Measurements from ENCODE around the gene IFNA17. TPM values are rescaled to one million over a fixed set of nuclear protein-coding genes. Genes with fewer than 3 reads are reported as not detected.
"Not testable (repeated sequence)": the region's sequence is repeated elsewhere in the genome, so short reads cannot be mapped to it uniquely, and the experiment has no call there.

The IFNA17 gene
- total and polyA plus RNA-seq, 4 donors = not detected

- H3K27ac ChIP-seq (ENCODE audit: low read depth in 1 of 2, low read length in 2 of 2); H3K4me3 ChIP-seq (ENCODE audit: low read depth in 1 of 3, low read length in 3 of 3); H3K9me3 ChIP-seq (ENCODE audit: control insufficient read depth in 4 of 4, low read length in 3 of 4); H3K36me3 ChIP-seq (ENCODE audit: control insufficient read depth in 4 of 4, insufficient read depth in 3 of 4, low read depth in 1 of 4, low read length in 3 of 4); H3K4me1 ChIP-seq (ENCODE audit: control insufficient read depth in 4 of 4, insufficient read depth in 4 of 4, low read length in 3 of 4); H3K27me3 ChIP-seq (ENCODE audit: control insufficient read depth in 4 of 4, insufficient read depth in 4 of 4, low read length in 3 of 4); H3K9ac ChIP-seq (ENCODE audit: low read depth in 1 of 2, low read length in 2 of 2); DNase-seq (ENCODE audit: low spot score): not testable (repeated sequence)
- WGBS = 56% methylated on average over 4 of the region's 4 CpGs
Observed at GRCh38 chr9:21202105-21202504, 25.9 kb downstream of the IFNA17 start, which contains the start of gene IFNA7. IFNA7 (minus strand) TSS chr9:21202205; CDS start chr9:21202165, 40 bp downstream.

- not testable (repeated sequence) for H3K27ac ChIP-seq (ENCODE audit: low read depth in 1 of 2, low read length in 2 of 2)
Observed at GRCh38 chr9:21194867-21195776, 32.9 kb downstream of the IFNA17 start.

GRCh38 chr9:21187487-21187886, 40.5 kb downstream of the IFNA17 start, which contains the start of gene IFNA4:
IFNA4 (minus strand) TSS chr9:21187587; CDS start chr9:21187531, 56 bp downstream.
- not testable (repeated sequence) for H3K27me3 ChIP-seq (ENCODE audit: control insufficient read depth in 4 of 4, insufficient read depth in 4 of 4, low read length in 3 of 4); H3K9me3 ChIP-seq (ENCODE audit: control insufficient read depth in 4 of 4, low read length in 3 of 4); H3K4me1 ChIP-seq (ENCODE audit: control insufficient read depth in 4 of 4, insufficient read depth in 4 of 4, low read length in 3 of 4); H3K9ac ChIP-seq (ENCODE audit: low read depth in 1 of 2, low read length in 2 of 2); H3K4me3 ChIP-seq (ENCODE audit: low read depth in 1 of 3, low read length in 3 of 3); DNase-seq (ENCODE audit: low spot score); H3K27ac ChIP-seq (ENCODE audit: low read depth in 1 of 2, low read length in 2 of 2); H3K36me3 ChIP-seq (ENCODE audit: control insufficient read depth in 4 of 4, insufficient read depth in 3 of 4, low read depth in 1 of 4, low read length in 3 of 4)
- 82% methylated on average over 3 of the region's 3 CpGs for WGBS

More at GRCh38 chr9:21194867-21195776, 32.9 kb downstream of the IFNA17 start:
- 32% methylated on average over 6 of the region's 6 CpGs for WGBS
- not testable (repeated sequence) for H3K36me3 ChIP-seq (ENCODE audit: control insufficient read depth in 4 of 4, insufficient read depth in 3 of 4, low read depth in 1 of 4, low read length in 3 of 4); H3K27me3 ChIP-seq (ENCODE audit: control insufficient read depth in 4 of 4, insufficient read depth in 4 of 4, low read length in 3 of 4); H3K4me3 ChIP-seq (ENCODE audit: low read depth in 1 of 3, low read length in 3 of 3); H3K9me3 ChIP-seq (ENCODE audit: control insufficient read depth in 4 of 4, low read length in 3 of 4); H3K9ac ChIP-seq (ENCODE audit: low read depth in 1 of 2, low read length in 2 of 2); H3K4me1 ChIP-seq (ENCODE audit: control insufficient read depth in 4 of 4, insufficient read depth in 4 of 4, low read length in 3 of 4); DNase-seq (ENCODE audit: low spot score)
- TF ChIP-seq HNF4A (conservative IDR thresholded peaks at IDR 0.05) (peak in 1 of 2 donors; percentile 28), RAD21 (IDR thresholded peaks at IDR 0.05) (peak; percentile 41 to 45), CTCF (IDR thresholded peaks at IDR 0.05; ENCODE audit: low read depth, low read length, missing input control) (peak; percentile 25)

- not testable (repeated sequence) for H3K4me3 ChIP-seq (ENCODE audit: low read depth in 1 of 3, low read length in 3 of 3); H3K27me3 ChIP-seq (ENCODE audit: control insufficient read depth in 4 of 4, insufficient read depth in 4 of 4, low read length in 3 of 4); H3K27ac ChIP-seq (ENCODE audit: low read depth in 1 of 2, low read length in 2 of 2); DNase-seq (ENCODE audit: low spot score); H3K36me3 ChIP-seq (ENCODE audit: control insufficient read depth in 4 of 4, insufficient read depth in 3 of 4, low read depth in 1 of 4, low read length in 3 of 4); H3K4me1 ChIP-seq (ENCODE audit: control insufficient read depth in 4 of 4, insufficient read depth in 4 of 4, low read length in 3 of 4); H3K9ac ChIP-seq (ENCODE audit: low read depth in 1 of 2, low read length in 2 of 2); H3K9me3 ChIP-seq (ENCODE audit: control insufficient read depth in 4 of 4, low read length in 3 of 4)
- TF ChIP-seq CTCF (IDR thresholded peaks at IDR 0.05; ENCODE audit: low read depth, low read length, missing input control) = peak; percentile 14
- TF ChIP-seq RAD21 (IDR thresholded peaks at IDR 0.05) = peak; percentile 16 to 24
- 35% methylated on average over 4 of the region's 4 CpGs for WGBS
Observed at GRCh38 chr9:21182810-21183736, 44.9 kb downstream of the IFNA17 start.

Other genes starting within 250 kb of the IFNA17 start
- 1 to 10 TPM in 1 of 2 donors, under 1 TPM in 1; 0.67 to 2.2 TPM for gene HACD4, start 196.6 kb downstream of the IFNA17 start, total RNA-seq
- gene HACD4, start 196.6 kb downstream of the IFNA17 start, polyA plus RNA-seq = under 1 TPM; 0.25 to 0.31 TPM
- gene IFNB1, start 150.3 kb downstream of the IFNA17 start, total RNA-seq = not detected
- gene IFNB1, start 150.3 kb downstream of the IFNA17 start, polyA plus RNA-seq = not detected
- gene IFNW1, start 86.4 kb downstream of the IFNA17 start, total RNA-seq = not detected
- gene IFNW1, start 86.4 kb downstream of the IFNA17 start, polyA plus RNA-seq = not detected
- not detected for gene IFNA21, start 61.6 kb downstream of the IFNA17 start, total RNA-seq
- not detected for gene IFNA21, start 61.6 kb downstream of the IFNA17 start, polyA plus RNA-seq
- not detected for gene IFNA4, start 40.6 kb downstream of the IFNA17 start, total RNA-seq
- not detected for gene IFNA4, start 40.6 kb downstream of the IFNA17 start, polyA plus RNA-seq
- not detected for gene IFNA7, start 26.0 kb downstream of the IFNA17 start, total RNA-seq
- not detected for gene IFNA7, start 26.0 kb downstream of the IFNA17 start, polyA plus RNA-seq
- not detected for gene IFNA10, start 21.1 kb downstream of the IFNA17 start, total RNA-seq
- not detected for gene IFNA10, start 21.1 kb downstream of the IFNA17 start, polyA plus RNA-seq
- not detected for gene IFNA16, start 10.9 kb downstream of the IFNA17 start, total RNA-seq
- gene IFNA16, start 10.9 kb downstream of the IFNA17 start, polyA plus RNA-seq = not detected
- gene IFNA14, start 11.8 kb upstream of the IFNA17 start, total RNA-seq = not detected
- not detected for gene IFNA14, start 11.8 kb upstream of the IFNA17 start, polyA plus RNA-seq
- under 1 TPM in 1 of 2 donors, not detected in 1; 0.25 TPM for gene IFNA5, start 77.1 kb upstream of the IFNA17 start, total RNA-seq
- not detected for gene IFNA5, start 77.1 kb upstream of the IFNA17 start, polyA plus RNA-seq
- 10 to 100 TPM; 14.0 to 14.5 TPM for gene KLHL9, start 107.2 kb upstream of the IFNA17 start, total RNA-seq
- gene KLHL9, start 107.2 kb upstream of the IFNA17 start, polyA plus RNA-seq = 1 to 10 TPM; 5.6 to 5.7 TPM
- not detected for gene IFNA6, start 122.7 kb upstream of the IFNA17 start, total RNA-seq
- not detected for gene IFNA6, start 122.7 kb upstream of the IFNA17 start, polyA plus RNA-seq
- gene IFNA13, start 139.8 kb upstream of the IFNA17 start, total RNA-seq = not detected
- not detected for gene IFNA13, start 139.8 kb upstream of the IFNA17 start, polyA plus RNA-seq
- not detected for gene IFNA2, start 157.2 kb upstream of the IFNA17 start, total RNA-seq
- not detected for gene IFNA2, start 157.2 kb upstream of the IFNA17 start, polyA plus RNA-seq
- not detected for gene IFNA8, start 180.9 kb upstream of the IFNA17 start, total RNA-seq
- not detected for gene IFNA8, start 180.9 kb upstream of the IFNA17 start, polyA plus RNA-seq
- not detected for gene IFNA1, start 212.2 kb upstream of the IFNA17 start, total RNA-seq
- gene IFNA1, start 212.2 kb upstream of the IFNA17 start, polyA plus RNA-seq = not detected

Measured in liver (tissue), 9 donors.